NCI-H1417 treated with DMSO at 0.1 percent for 48 hours (cell line): Measurements from ENCODE around the gene FOXJ2.
"Not testable (repeated sequence)": the region's sequence is repeated elsewhere in the genome, so short reads cannot be mapped to it uniquely, and the experiment has no call there.

ENCODE experiments used
- DNase-seq: peaks from one replicate; lab custom pipeline; 2025; lab: John Stamatoyannopoulos, UW

The FOXJ2 gene

DNA sequence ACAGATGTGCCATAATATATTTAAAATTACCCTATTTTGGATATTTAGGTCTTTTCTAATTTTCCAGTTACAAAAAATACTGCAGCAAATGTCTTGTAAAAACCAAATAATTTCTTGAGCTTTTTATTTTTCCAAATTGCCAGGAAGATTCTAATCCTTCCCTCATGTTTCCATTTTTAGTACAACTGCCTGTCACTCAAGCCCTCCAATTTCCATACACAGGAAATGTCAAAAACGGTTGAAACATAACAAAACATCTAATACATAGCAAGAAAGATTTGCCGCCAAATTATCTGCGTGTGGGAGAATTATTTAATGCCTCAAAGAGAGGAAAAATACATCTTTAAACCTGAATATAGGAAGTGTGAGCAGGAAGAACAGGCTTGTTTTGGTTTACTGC lies 2.3 kb upstream of the FOXJ2 start:
- no peak for DNase-seq

DNA sequence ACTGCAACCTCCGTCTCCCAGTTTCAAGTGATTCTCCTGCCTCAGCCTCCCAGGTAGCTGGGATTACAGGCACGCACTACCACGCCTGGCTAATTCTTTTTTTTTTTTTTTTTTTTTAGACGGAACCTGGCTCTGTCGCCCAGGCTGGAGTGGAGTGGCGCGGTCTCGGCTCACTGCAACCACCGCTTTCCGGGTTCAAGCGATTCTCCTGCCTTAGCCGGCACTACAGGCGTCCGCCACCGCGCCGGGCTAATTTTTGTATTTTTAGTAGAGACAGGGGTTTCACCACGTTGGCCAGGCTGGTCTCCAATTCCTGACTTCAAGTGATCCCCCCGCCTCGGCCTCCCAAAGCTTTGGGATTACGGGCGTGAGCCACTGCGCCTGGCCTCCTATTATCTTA lies 1.5 kb upstream of the FOXJ2 start:
- DNase-seq: not testable (repeated sequence)

DNA sequence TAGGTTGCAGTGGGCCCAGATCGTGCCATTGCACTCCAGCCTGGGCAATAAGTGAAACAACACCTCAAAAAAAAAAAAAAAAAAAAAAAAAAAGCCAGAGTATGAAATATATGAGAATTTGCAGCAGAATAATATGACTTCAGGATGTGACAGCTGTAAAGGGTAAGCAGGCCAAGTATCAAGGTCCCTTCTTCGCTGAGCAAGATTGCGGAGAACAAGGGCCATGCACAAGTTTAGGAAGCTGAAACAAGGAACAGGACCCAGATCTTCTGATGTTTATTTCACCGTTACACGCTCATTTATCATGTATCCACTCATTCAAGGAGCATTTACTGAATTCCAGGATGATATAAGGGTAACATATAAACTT lies 659 bp upstream of the FOXJ2 start:
- DNase-seq: no peak

DNA sequence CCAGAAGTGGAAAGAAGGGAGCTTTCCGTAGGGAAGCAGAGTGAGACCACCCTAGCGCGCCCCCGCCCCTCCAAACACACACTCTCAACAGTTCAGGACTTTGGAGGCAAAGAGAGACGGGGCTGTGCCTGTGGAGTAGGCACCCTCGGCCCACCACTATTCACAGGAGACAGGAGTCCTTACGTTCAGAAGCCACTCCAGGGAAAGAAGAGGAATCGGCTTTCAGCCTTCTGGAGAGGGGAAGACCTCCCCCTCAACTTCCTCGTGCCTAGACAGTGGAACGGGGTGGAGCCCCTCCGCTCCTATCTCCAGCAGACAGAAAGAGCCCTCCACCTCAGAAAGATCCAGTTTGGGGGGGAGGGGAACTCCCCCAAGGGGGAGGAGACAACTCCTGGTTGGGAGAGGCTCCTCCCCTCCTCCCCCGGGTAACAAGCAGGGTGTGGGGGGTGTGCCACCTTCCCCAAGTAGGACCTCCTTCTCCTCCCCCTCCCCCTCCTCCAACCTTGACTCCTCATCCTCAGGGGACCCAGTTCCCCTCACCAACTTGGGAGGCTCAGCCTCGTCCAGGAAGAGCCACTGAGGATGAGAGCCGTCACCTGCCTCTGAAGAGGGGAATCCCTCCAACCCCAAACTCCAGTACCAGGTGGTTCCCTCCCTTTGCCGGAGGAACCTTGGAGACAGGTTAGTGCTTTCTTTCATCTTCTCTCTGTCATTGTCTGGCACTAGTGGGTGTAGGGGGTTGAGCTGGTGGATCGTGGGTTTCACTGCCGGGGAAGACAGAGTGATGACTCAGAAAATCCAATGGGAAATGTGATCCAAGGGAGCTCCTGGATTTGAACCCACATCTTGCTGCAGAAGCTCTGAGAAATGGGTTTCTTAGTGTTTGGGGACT lies 883 bp downstream of the FOXJ2 start:
- DNase-seq: no peak

DNA sequence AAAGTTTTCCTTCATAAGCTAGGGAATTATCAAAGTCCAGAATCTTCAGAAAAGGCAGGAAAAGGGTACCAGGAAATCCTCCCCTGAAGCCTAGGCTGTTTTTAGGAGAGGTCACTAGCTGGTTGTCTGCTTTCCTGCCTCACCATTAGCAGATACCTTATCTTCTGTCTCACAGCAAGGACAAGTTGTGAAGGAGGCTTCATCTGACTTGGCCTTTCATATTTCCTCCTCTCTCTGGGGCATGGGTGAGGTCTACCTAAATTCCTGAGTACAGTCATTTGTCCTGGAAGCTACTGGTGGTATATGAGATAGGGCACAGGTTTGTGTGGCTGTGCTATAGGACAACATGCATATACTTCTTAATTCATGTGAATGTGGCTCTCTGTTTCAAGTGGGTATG lies 2.3 kb downstream of the FOXJ2 start:
- DNase-seq: no peak

DNA sequence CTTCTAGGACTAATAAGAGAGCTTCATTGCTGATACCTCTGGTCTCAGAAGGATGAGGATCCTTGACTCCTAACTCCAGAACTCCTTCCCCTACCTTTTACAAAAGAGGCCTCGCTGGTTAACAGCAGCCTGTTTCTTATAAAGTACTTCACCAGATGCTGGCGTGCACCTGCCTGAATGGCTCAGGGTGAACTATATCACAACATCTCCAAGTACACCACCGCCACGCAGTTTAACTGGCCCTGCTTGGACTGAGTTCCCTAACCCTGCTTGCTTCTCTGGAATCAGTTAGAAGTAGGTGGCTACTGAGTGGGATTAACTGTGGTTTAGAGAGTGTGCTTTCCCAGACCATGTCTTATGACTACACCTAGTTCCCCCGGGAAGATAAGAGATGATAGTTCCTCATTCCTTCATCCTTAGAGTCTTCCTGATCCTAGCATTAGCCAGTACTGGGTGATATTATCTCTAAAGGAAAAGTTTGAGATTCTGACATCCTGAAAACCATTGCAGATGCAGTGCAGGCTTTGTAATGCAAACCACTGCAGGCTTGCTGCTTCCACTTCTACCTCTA lies 3.0 kb downstream of the FOXJ2 start:
- DNase-seq: no peak

DNA sequence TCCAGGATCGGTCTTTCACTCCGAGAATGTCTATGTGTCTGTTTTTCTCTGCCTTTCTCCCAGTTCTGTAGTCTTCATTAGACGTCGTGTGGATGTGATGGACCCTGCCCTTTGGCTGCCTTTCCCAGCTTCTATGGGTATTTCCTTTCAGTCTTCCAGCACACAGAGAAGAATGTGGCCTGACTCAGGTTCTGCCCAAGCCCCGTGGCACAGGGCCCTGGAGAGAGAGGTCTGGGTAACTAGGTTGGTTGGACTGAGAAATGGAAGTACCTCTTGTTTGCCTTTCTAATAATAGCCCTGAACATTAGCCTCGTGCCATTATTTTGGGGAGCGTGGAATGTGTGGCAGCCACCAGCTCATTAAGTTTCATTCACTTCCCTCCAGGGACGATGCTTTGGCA lies 3.8 kb downstream of the FOXJ2 start:
- no peak for DNase-seq

DNA sequence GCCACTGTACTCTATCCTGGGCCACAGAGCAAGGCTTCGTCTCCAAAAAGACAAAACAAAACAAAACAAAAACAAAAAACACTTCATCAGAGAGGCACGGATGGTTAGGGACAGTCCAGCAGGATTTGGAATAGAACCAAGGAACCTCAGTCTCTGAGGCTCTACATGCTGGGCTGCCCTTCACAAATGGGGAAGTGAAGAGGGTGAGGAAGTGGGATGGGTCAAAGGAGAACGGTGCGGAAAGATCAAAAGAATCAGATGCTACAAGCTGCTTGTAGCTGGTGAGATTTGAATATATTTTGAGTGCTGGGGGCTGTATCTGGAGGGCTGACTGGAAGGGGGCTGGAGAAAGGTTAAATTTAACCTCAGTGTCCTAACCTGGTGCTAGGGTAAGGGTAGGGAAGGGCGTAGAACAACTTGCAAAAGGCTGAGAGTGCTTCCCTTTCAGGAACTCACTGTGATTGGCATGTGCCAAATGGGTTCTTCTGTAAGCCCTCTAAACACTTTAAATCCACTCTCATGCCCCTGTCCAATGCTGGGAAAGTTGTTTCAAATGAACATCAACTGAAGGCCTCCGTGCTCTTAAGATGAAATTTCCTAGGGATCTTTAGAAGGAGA lies 4.6 kb downstream of the FOXJ2 start:
- DNase-seq: no peak

DNA sequence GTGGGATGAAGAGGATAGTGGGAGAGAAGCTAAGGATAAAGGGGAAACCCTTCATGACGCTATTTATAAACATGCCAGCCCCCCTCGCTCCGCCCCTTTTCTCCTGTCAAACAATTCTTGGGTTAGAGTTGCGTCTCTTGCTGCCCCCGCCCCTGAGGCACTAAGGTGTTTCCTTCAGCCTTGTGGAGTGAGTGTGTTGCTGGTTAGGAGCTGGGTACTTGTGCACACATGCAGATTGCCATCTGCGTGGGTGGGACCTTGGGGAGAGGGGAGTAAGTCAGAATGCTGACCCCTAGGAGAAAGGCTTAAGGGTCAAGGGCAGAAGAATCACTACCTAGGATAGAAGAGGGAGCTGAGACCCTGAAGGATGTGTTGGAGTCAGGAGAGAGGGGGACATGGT lies 5.4 kb downstream of the FOXJ2 start:
- no peak for DNase-seq

DNA sequence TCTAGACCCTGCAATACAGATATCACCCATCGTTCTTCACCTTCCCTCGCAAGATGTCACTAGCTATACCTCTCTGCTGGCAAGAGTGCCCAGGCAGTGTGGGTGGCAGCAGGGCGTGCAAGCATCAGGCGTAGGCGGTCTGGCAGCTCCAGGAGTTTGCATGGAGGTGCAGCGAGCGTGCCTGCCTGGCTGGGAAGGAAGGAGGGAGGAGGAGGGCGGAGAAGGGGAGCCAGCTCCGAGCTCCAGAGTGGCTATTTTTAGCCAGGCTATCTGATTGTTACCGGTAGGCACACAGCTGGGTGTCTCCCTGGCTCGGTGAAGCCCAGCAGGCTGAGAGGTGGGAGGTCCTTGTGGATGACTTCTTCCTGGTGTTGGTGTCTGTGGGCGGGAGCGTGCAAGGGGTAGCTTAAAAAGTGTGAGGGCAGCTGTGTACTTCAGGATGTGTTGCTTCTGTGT lies 6.2 kb downstream of the FOXJ2 start:
- peak; percentile 59 for DNase-seq

DNA sequence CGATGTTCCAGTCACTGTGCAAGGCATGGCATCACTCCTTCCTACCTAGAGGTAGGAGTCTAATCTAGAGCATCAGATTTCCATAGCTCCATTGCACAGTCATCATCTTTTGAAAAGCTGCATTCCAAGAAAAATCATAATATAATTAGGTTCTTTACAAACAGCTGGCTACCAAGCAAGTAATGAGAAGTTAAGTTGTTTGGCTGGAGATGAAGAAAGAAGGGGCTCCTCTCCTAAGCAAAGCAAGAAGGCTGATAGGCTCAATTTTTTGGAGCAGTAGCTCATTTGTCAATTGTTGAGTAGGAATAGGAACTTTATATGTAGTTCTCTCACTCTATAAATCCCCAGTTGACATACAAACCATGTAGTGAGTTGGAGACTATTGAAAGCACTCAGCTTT lies 8.3 kb downstream of the FOXJ2 start:
- no peak for DNase-seq

DNA sequence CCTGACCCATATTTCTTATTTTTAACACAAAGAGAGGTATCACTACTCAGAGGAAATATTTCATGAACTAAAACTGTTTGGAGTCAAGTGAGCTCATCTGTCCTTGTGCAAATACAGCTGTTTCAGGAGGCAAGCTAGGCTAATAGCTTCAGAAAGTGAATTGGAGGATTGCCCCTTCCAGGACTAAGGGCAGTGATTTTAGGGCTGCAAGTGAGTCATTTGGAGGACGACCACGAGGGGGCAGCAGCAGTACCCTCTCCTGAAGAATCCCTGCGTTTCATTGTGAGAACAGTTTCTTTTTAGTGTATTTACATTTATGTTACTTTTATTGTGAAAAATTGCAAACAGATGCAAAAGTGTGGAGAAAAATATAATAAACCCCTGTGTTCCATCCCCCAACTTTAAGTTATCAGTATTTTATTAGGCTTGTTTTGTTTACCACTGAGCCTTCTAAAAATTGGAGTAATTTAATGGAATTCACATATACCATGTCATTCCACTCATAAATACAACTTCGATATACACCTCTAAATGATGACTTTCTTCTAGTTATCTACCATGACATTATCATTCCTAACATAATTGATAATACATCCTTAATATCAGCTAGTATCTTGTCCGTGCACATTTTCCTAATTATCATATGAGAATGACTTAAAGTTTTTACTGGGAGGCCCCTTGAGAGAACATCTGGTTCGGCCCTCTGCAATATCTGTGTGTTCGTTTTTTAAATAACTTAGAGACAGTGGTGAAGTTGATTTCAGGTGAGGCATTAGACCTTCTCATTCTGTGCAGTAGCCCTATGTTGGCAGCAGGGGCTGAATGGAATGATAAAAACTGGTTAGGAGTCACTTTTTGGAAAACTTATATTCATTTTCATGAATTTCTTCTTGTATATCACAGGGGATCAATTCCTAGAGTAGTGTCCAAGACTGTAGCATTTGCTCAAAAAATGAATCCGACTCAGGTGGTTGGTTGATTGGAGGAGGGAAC lies 13.7 kb downstream of the FOXJ2 start:
- peak; percentile 6 for DNase-seq

DNA sequence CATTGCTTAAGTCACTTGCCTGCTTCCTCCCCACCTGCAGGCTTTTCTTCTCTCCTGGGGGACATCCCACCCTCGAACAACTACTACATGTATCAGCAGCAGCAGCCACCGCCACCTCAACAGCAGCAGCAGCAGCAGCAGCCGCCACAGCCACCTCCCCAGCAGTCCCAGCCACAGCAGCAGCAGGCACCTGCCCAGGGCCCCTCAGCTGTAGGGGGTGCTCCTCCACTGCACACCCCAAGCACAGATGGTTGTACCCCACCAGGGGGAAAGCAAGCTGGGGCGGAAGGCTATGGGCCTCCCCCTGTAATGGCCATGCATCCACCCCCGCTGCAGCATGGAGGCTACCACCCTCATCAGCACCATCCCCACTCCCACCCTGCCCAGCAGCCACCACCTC lies 15.3 kb downstream of the FOXJ2 start:
- DNase-seq: no peak

DNA sequence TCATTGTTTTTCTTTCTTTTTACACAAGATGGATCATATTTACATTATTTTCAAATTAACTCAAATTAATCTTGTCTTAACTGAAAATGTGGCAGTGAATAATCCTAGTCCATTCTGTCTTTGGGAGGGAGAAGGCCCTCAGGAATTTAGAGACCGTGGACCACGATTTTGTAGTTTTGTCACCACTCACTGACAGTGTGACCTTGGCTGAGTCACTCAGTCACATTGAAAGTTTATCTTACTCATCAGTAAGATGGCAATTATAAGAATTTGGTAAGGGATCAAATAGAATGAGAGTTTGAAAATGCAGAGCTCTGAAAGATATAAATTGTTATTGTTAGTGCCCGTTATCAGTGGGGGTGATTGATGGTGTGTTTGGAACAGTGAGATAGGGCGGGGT lies 16.4 kb downstream of the FOXJ2 start:
- no peak for DNase-seq

DNA sequence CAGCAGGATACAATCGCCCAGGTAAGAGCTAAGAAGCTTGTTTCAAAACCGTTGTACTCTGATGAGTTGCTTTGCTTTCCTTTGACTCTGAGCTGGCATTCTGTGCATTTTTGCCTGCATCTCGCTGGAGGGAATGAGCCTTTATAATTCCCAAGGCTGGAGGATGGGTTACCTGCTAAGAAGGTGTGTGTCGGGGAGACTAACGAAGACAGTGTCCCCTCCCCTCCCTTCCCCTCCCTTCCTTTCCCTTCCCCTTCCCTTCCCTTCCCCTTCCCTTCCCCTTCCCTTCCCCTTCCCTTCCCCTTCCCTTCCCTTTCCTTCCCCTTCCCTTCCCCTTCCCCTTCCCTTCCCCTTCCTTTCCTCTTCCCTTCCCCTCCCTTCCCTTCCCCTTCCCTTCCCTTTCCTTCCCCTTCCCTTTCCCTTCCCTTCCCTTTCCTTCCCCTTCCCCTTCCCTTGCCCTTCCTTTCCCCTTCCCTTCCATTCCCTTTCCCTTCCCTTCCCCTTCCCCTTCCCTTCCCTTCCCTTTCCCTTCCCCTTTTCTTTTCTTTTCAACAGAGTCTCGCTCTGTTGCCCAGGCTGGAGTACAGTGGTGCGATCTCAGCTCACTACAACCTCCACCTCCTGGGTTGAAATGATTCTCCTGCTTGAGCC lies 18.2 kb downstream of the FOXJ2 start:
- no peak for DNase-seq

DNA sequence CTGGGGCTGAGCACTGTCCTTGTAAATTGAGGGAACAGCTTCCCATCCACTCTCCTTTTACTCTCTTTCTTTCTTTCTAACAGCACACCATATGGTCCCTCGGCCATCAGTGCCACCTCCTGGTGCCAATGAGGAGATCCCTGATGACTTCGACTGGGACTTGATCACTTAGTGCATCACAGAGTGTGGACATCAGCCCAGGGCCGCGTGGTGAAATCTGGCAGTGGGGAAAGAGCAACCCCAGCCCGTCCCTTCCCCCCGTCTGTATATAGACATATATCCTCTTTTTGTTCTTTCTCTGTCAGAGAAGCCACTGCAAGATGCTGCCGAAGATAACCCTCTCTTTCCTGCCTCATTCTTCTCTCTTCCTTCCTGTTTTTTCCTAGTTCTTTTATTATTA lies 20.2 kb downstream of the FOXJ2 start:
- DNase-seq: no peak

DNA sequence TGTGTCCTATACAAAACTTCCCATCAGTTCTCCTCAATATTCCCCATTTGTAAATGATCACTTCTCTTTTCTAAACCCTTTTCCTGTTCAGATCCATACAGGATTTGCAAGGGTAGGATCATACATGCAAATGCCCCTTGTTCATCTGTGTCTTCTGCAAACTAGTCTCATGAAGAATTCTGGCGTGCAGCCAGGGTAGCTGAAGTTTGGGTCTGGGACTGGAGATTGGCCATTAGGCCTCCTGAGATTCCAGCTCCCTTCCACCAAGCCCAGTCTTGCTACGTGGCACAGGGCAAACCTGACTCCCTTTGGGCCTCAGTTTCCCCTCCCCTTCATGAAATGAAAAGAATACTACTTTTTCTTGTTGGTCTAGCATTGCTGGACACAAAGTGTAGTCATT lies 22.3 kb downstream of the FOXJ2 start:
- DNase-seq: no peak

DNA sequence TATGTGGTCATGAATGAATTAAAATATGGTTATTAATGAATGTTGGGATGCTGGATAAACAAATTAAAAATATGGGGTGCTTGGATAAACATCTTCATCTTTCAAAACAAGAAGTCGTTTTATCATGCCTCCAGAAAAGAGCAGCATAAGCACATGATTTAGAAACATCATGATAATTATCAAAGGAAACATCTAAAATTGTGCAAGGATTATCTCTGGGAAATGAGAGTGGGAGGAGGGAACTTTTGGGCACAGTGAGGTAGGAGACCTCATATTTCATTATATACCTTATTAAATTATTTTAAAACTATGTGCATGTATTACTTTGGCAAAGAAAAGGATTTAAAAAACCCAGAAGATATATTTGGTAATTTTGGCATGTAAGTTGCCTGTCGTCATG lies 24.8 kb downstream of the FOXJ2 start:
- DNase-seq: no peak

DNA sequence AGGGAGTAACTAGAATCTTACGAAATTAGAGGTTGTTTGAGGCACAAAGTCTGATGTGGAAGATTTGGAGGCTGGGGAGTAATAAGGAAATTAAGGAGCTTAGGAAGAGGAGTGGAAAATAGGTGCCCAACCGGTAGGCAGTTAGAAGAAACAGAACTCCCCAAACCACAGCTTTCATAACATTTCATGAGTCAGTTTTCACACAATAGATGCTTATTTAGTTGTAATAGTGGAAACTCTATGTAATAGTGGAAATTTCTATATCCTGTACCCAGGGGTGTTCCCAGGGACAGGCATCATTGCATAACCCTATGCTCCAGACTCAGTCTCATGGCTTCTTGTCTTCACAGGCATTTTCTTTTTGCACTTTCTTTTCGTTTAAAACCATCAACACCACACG lies 25.3 kb downstream of the FOXJ2 start:
- no peak for DNase-seq

DNA sequence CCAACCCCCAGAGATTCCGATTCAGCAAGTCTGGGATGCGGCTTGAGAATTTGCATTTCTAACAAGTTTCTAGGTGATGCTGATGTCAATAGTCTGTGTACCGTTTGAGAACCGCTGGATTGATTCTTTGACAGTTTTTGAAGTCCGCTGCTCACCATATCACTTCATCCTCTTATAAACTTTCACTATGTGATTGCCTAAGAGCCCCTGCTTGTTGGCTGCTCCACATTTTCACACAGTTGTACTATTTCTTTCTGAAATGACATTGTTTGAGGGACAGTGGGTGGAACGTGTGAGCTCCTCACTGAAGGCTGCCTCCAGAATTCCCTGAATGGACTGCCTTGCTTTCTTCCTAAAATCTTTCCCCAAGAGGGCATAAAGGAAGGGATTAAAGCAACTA lies 26.0 kb downstream of the FOXJ2 start:
- DNase-seq: no peak

DNA sequence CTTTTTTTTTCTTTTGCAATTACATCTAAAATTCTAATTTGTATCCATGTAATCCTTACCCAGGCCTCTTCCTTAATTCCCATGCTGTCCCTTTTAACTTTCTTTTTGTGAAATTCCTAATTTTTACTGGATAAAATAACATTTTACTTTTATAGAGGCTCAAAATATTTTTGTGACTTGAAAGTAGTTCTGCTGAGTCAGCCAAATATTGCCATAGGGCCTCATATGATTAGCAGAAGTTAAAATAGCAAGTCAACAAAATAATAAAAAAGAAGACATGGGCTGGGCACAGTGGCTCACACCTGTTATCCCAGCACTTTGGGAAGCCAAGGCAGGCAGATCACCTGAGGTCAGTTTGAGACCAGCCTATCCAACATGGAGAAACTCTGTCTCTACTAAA lies 31.6 kb downstream of the FOXJ2 start:
- no peak for DNase-seq
